Calu3 (cell line): Measurements from ENCODE around the gene SSBP3. TPM values are rescaled to one million over a fixed set of nuclear protein-coding genes. Genes with fewer than 3 reads are reported as not detected.

Experiments
- BruUV-seq: library from RNA; stranded (reverse); fragments of 400-500 nt; replicated peaks from 2 replicates; lab custom pipeline; 2021; lab: Mats Ljungman, UMichigan
- CTCF ChIA-PET: fragments of 300-600 bp; sonication (Branson Sonifier 250); formaldehyde crosslinking; loops from one replicate; lab custom pipeline; 2022; ENCODE audit warnings: antibody characterized with exemption; lab: Charles Lee
- DNase-seq: peaks from one replicate; pipeline ENCODE4 v3.0.0; 2022
- H3K27ac Mint-ChIP-seq: one replicate; pipeline ENCODE4 v1.8.0; 2022; ENCODE audit warnings: mixed read lengths; ENCODE audit not compliant: unreplicated experiment
- H3K27me3 Mint-ChIP-seq: one replicate; pipeline ENCODE4 v1.8.0; 2022; ENCODE audit warnings: mixed read lengths; ENCODE audit not compliant: unreplicated experiment
- H3K36me3 Mint-ChIP-seq: one replicate; pipeline ENCODE4 v1.8.0; 2022; ENCODE audit warnings: mild to moderate bottlenecking, moderate library complexity, mixed read lengths; ENCODE audit not compliant: insufficient read depth, unreplicated experiment
- H3K4me1 Mint-ChIP-seq: one replicate; pipeline ENCODE4 v1.8.0; 2022; ENCODE audit warnings: mild to moderate bottlenecking, low read depth, mixed read lengths; ENCODE audit not compliant: unreplicated experiment
- H3K4me3 Mint-ChIP-seq: one replicate; pipeline ENCODE4 v1.8.0; 2022; ENCODE audit warnings: mild to moderate bottlenecking, low read depth, moderate library complexity, mixed read lengths; ENCODE audit not compliant: unreplicated experiment
- H3K9me3 Mint-ChIP-seq: one replicate; pipeline ENCODE4 v1.8.0; 2022; ENCODE audit warnings: low read depth, mixed read lengths; ENCODE audit not compliant: unreplicated experiment
- CTCF ChIP-seq: fragments of 200-600 bp; IDR thresholded peaks from one replicate; pipeline ENCODE4 v1.8.0; 2022; ENCODE audit warnings: antibody characterized with exemption; ENCODE audit not compliant: unreplicated experiment
- intact Hi-C: fragments of 100-400 bp; cut with micrococcal nuclease; formaldehyde crosslinking; loops from one replicate; pipeline ENCODE4 v1.10.0; 2022; ENCODE audit not compliant: unreplicated experiment
- total RNA-seq: library from RNA; stranded (reverse); gene quantifications from 2 replicates; pipeline ENCODE4 v1.2.3, GENCODE V29; 2022

Gene SSBP3
- total RNA-seq, 1 experiment from 2014 or later = 16.6 TPM

- intact Hi-C loops = no loop called here
- no peaks in the 10 kb centered on the region for H3K36me3 Mint-ChIP-seq
- CTCF ChIA-PET = no interaction called here
- no peak for TF ChIP-seq CTCF
- BruUV-seq = no TSS peak
- peak overlapping the region; percentile 14 for H3K27ac Mint-ChIP-seq
- no peak overlapping the region for H3K4me3 Mint-ChIP-seq
- no peaks in the 10 kb centered on the region for H3K9me3 Mint-ChIP-seq
- DNase-seq = no peak
- peaks cover 9% of the 10 kb centered on the region for H3K4me1 Mint-ChIP-seq
- H3K27me3 Mint-ChIP-seq = no peaks in the 10 kb centered on the region
Observed at GRCh38 chr1:54248966-54249365, 157.2 kb downstream of the SSBP3 start.

GRCh38 chr1:54247863-54248515 lies 158.2 kb downstream of the SSBP3 start:
- Mint-ChIP-seq H3K27me3 (no peaks in the 10 kb centered on the region), H3K4me1 (peaks cover 9% of the 10 kb centered on the region), H3K4me3 (no peak overlapping the region), H3K27ac (no peak overlapping the region), H3K9me3 (no peaks in the 10 kb centered on the region), H3K36me3 (no peaks in the 10 kb centered on the region)
- no TSS peak for BruUV-seq
- no peak for TF ChIP-seq CTCF
- intact Hi-C loops = no loop called here
- DNase-seq = no peak
- CTCF ChIA-PET = no interaction called here

- no TSS peak for BruUV-seq
- CTCF ChIA-PET = no interaction called here
- no peak overlapping the region for H3K27ac Mint-ChIP-seq
Observed at GRCh38 chr1:54246116-54246721, 160.0 kb downstream of the SSBP3 start.

GRCh38 chr1:54245501-54245900 lies 160.7 kb downstream of the SSBP3 start:
- no peak for DNase-seq
- H3K27me3 Mint-ChIP-seq = no peaks in the 10 kb centered on the region
- no peak overlapping the region for H3K4me3 Mint-ChIP-seq
- no TSS peak for BruUV-seq
- no peak overlapping the region for H3K27ac Mint-ChIP-seq
- CTCF ChIA-PET = no interaction called here
- intact Hi-C loops = no loop called here
- H3K9me3 Mint-ChIP-seq = no peaks in the 10 kb centered on the region
- no peaks in the 10 kb centered on the region for H3K36me3 Mint-ChIP-seq
- no peak for TF ChIP-seq CTCF
- H3K4me1 Mint-ChIP-seq = peaks cover 9% of the 10 kb centered on the region

More at GRCh38 chr1:54246116-54246721, 160.0 kb downstream of the SSBP3 start:
- Mint-ChIP-seq H3K4me3 (no peak overlapping the region), H3K4me1 (peaks cover 9% of the 10 kb centered on the region), H3K36me3 (no peaks in the 10 kb centered on the region), H3K27me3 (no peaks in the 10 kb centered on the region), H3K9me3 (no peaks in the 10 kb centered on the region)
- intact Hi-C loops = no loop called here
- DNase-seq = no peak
- TF ChIP-seq CTCF = no peak
